GM20431 (cell line): Measurements from ENCODE around the gene SDR42E2.
"Not testable (repeated sequence)": the region's sequence is repeated elsewhere in the genome, so short reads cannot be mapped to it uniquely, and the experiment has no call there.

Experiments
- in situ Hi-C: fragments of 300-500 bp; cut with MseI, MboI; formaldehyde crosslinking; loops from one replicate; pipeline ENCODE4 v1.15.0; 2020; ENCODE audit warnings: low sequenced_read_pairs; ENCODE audit not compliant: unreplicated experiment

The SDR42E2 gene

GRCh38 chr16:22153078-22153477, 9.2 kb upstream of the SDR42E2 start:
- in situ Hi-C loops: not testable (repeated sequence)

- in situ Hi-C loops: no loop called here
These were observed 905 bp upstream of the SDR42E2 start for GRCh38 chr16:22161401-22161800.

DNA sequence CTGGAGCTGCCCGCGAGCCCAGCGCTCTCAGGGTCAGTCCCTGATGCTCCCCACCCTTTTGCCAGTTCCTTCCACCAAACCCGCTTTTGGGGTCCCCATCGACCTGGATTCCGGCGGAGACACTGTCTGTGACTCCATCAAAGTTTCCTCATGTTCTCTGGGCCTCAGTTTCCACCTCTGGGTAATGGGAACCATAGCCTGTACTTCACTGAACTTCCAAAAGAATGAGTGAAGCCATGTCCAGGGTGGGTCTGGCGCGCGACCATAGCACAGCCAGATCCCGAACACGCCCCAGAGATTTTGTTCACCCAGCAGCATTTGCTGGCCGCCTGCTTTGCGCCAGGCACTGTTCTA, 327 bp downstream of the SDR42E2 start:
- in situ Hi-C loops: no loop called here

- in situ Hi-C loops: no loop called here
These were observed 1.5 kb downstream of the SDR42E2 start for GRCh38 chr16:22163806-22164205.

- in situ Hi-C loops: no loop called here
These were observed 2.2 kb downstream of the SDR42E2 start for GRCh38 chr16:22164482-22164881.

GRCh38 chr16:22165508-22166285, 3.4 kb downstream of the SDR42E2 start:
- in situ Hi-C loops: no loop called here

- in situ Hi-C loops: no loop called here
These were observed 9.6 kb downstream of the SDR42E2 start for GRCh38 chr16:22171953-22172352.

- in situ Hi-C loops: not testable (repeated sequence)
These were observed 10.3 kb downstream of the SDR42E2 start for GRCh38 chr16:22172642-22173041.

DNA sequence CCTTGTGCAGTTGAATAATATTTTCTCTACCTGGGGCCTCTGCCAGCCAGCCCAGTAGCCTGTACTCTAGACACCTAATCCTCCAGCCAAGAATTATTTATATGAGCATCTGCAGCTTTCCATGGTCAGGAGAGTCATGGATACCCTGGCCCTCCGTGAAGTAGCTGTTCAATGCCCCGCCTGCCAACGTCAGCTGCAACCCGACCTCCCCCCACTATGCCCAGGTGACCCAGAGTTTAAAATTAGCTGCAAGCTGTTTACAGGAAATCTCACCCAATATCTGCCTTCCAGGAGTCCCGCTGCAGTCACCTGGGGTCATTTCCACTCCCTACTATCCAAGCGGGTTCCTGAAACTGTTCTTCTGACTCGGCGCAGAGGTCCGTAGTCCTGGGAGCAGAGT, 12.3 kb downstream of the SDR42E2 start:
- in situ Hi-C loops: no loop called here

DNA sequence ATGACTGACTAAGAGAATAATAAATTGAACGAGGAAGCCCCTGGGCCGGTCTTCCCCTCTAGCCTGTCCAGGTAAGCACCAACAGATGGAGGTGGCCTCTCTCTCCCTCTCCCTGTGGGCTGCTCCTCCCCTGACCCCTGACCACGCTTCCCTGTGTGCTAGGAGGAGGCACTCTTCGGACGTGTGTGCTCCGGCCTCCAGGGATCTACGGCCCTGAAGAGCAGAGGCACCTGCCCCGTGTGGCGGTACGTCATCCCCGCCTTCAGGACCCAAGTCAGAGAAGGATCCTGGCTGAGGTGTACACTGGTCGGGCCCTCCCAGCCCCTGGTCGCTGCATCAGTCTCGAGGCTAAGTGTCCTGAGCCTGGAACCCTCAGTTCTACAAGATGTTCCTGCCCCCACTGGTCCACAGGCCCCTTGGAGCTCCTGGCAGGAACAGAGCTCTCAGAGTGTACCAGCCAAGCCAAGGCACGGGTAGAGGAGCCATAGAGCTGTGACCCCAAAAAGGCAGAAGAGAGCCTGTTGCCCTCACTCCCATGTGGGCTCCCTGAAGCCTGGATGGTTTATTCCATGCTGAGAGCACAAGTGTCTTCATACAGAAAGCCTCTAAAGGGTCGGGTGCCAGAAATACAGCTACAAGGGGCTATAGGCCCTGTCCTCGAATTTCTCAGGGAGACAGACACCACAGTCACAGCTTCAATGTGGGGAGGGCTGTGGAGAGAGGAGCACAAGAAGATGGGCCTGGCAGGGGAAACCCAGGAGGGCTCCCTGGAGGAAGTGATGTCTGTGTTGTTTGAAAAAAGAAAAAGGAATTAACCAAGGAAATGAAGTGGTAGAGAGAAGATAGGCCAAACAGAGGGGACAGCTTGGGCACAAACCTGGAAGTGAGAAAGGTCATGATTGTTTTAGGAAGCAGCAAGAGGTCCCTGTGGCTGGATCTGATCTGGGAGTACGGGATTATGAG, 15.9 kb downstream of the SDR42E2 start:
- in situ Hi-C loops: no loop called here

- in situ Hi-C loops: no loop called here
These were observed 19.1 kb downstream of the SDR42E2 start for GRCh38 chr16:22181426-22181825.

DNA sequence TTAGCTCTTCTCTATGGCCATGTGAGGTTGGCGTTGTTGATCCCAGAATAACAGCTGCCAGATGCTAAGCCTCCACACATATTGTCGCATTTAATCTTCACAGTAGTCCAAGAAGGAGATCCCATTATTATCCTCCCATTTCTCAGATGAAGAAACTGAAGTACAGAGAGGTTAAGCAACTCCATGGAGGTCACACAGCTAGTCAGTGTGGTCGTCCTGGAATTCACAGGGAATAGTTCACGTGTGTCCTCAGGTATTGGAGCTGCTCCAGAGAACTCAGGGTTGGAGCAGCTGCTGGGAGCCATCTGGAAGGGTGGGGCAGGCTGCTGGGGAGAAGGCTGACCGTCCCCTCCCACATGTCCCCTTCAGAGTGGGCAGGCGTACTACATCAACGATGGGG, 19.5 kb downstream of the SDR42E2 start:
- in situ Hi-C loops: no loop called here

DNA sequence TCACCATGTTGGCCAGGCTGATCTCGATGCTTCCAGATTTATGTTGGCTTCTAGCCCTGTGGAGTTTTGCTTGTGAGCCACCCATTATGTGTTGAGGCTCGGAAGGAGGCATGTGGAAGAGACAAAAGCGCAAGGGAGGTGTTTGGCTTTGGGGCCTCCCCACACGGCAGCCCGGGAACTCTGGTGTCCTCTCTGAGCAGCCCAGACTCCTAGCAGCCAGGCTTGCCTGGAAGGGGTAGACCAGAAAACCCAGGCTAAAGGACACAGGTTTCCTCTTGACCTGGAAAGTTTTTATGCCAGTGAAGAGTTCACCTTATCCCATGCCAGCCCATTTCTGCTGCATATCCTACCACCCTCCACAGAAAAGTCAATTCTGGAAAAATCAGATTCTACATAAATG, 21.0 kb downstream of the SDR42E2 start:
- in situ Hi-C loops: no loop called here

DNA sequence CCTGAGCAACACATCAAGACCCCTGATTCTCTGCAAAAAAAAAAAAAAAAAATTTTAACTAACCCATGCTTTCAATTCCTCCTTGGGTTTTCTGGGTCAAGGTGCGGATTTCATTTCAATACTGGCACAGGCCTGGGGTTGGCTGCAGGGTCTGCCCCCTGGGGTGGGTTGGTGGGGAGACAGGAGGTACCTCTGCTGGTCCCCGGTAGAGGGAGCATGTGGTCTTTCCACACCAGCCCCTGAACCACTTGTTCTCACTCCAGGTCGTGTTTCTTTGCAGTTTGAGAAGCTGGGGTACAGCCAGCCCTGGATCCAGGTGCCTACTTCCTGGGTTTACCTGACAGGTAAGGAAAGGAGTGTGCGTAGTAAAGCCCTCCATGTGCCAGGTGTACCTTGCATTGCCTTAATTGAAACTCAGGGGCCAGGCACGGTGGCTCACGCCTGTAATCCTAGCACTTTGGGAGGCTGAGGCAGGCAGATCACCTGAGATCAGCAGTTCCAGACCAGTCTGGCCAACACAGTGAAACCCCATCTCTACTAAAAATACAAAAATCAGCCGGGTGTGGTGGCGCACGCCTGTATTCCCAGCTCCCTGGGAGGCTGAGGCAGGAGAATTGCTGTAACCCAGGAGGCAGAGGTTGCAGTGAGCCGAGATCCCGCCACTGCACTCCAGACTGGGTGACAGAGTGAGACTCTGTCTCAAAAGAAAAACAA, 21.8 kb downstream of the SDR42E2 start:
- in situ Hi-C loops: no loop called here

GRCh38 chr16:22184615-22184968, 22.3 kb downstream of the SDR42E2 start:
- in situ Hi-C loops: no loop called here

- in situ Hi-C loops: no loop called here
These were observed 24.2 kb downstream of the SDR42E2 start for GRCh38 chr16:22186517-22186916.

GRCh38 chr16:22188267-22188594, 25.9 kb downstream of the SDR42E2 start:
- in situ Hi-C loops: no loop called here

GRCh38 chr16:22188595-22189442, 26.5 kb downstream of the SDR42E2 start:
- in situ Hi-C loops: no loop called here

DNA sequence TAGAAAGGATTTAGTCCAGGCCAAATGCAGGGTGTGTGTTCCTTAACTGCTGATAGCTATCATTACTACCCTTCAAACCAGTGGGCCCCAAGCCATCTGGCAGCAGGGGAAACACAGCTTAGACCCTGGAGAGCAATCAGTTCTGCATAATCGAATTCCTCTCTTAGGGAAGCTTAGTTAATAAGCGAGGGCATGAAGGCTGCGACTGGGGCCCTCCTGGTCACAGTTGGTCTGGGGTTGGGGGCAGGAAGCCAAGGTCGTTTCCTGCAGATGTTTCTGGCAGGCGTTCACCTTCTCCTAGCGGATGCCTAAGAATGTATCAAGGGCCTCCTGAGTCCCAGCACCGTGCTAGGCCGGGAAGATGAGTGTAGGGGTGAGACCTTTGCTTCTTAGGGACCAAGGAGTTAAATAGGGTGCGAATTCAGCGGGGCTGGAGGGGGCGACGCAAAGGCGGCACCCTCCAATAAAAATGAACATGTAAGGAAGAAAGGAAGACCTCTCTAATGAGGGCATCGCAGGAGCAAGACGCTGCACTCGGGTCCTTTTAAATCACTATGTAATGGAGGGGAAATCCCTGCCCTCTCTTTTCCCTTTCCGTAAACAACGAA, 27.3 kb downstream of the SDR42E2 start:
- in situ Hi-C loops: no loop called here
